Measurements from ENCODE around the gene SFMBT1.

GRCh38 chr3:53049987-53050386, 4.1 kb upstream of the SFMBT1 start:
- no peak for TF ChIP-seq ZNF274 (IDR thresholded peaks at IDR 0.05; ENCODE audit: low read depth, low read length)
- no peak for TF ChIP-seq YY1 (IDR thresholded peaks at IDR 0.05; ENCODE audit: insufficient read depth, insufficient read length)
- no peak for TF ChIP-seq SUZ12 (IDR thresholded peaks at IDR 0.05; ENCODE audit: extremely low read depth, insufficient read depth, insufficient read length)

All from NT2/D1 (cell line).